Fibroblast of skin of left quadriceps (primary cell): Measurements from ENCODE around the gene CDKL4.
"Not testable (repeated sequence)": the region's sequence is repeated elsewhere in the genome, so short reads cannot be mapped to it uniquely, and the experiment has no call there.

ENCODE experiments used
- DNase-seq, 2 experiments: peaks; one replicate each; pipeline ENCODE4 v3.0.0-alpha.2; 2013; ENCODE audit warnings: low read depth in 2 of 2

CDKL4 gene

GRCh38 chr2:39141334-39142271 lies 102.2 kb downstream of the CDKL4 start:
- DNase-seq, result no peak

GRCh38 chr2:39140948-39141333 lies 102.8 kb downstream of the CDKL4 start:
- not testable (repeated sequence) for DNase-seq

GRCh38 chr2:39140322-39140847 lies 103.4 kb downstream of the CDKL4 start:
- DNase-seq, result no peak

GRCh38 chr2:39139511-39140237 lies 104.1 kb downstream of the CDKL4 start:
- no peak for DNase-seq

GRCh38 chr2:39138837-39139211 lies 104.9 kb downstream of the CDKL4 start:
- DNase-seq, result no peak

GRCh38 chr2:39138187-39138836 lies 105.5 kb downstream of the CDKL4 start:
- DNase-seq, result not testable (repeated sequence)

- DNase-seq, result no peak
Observed at GRCh38 chr2:39136799-39137198, 107.0 kb downstream of the CDKL4 start.

- DNase-seq, result no peak
Observed at GRCh38 chr2:39135690-39136259, 108.0 kb downstream of the CDKL4 start.

GRCh38 chr2:39133215-39133851 lies 110.4 kb downstream of the CDKL4 start:
- DNase-seq, result no peak

- DNase-seq, result no peak
Observed at GRCh38 chr2:39128919-39129391, 114.8 kb downstream of the CDKL4 start.

- DNase-seq, result no peak
Observed at GRCh38 chr2:39127973-39128372, 115.8 kb downstream of the CDKL4 start.
